ENCODE results near the gene WDR12.
"Not testable (repeated sequence)": the region's sequence is repeated elsewhere in the genome, so short reads cannot be mapped to it uniquely, and the experiment has no call there.

Gene WDR12

GRCh38 chr2:202911512-202912341 lies at the start of gene WDR12, which contains the start of gene CARF:
TSS of gene WDR12 (minus strand) at chr2:202911673. CDS start at chr2:202911476, 197 bp downstream.
TSS of gene CARF (plus strand) at chr2:202912275. CDS start at chr2:202941903, 29,628 bp downstream.
- Mint-ChIP-seq H3K4me3 (peak within 1 kb of the TSS; percentile 100), H3K9me3 (no peaks in the 10 kb centered on the region), H3K27me3 (no peaks in the 10 kb centered on the region), H3K36me3 (ENCODE audit: low read depth) (peaks cover 47% of the 10 kb centered on the region), H3K27ac (peak within 1 kb of the TSS; percentile 97), H3K4me1 (ENCODE audit: low read depth) (peaks cover 36% of the 10 kb centered on the region)
- peak; percentile 90 for DNase-seq

GRCh38 chr2:202960524-202960923 lies 49.1 kb upstream of the WDR12 start:
- H3K27me3 Mint-ChIP-seq, result no peaks in the 10 kb centered on the region
- H3K4me3 Mint-ChIP-seq, result no peak overlapping the region
- H3K27ac Mint-ChIP-seq, result no peak overlapping the region
- no peaks in the 10 kb centered on the region for H3K4me1 Mint-ChIP-seq (ENCODE audit: low read depth)
- H3K36me3 Mint-ChIP-seq (ENCODE audit: low read depth), result peaks cover 32% of the 10 kb centered on the region
- DNase-seq, result no peak
- no peaks in the 10 kb centered on the region for H3K9me3 Mint-ChIP-seq

- no peak overlapping the region for H3K27ac Mint-ChIP-seq
- peaks cover 2% of the 10 kb centered on the region for H3K4me1 Mint-ChIP-seq (ENCODE audit: low read depth)
- no peak overlapping the region for H3K4me3 Mint-ChIP-seq
- DNase-seq, result no peak
- H3K9me3 Mint-ChIP-seq, result peaks cover 19% of the 10 kb centered on the region
- peaks cover 37% of the 10 kb centered on the region for H3K36me3 Mint-ChIP-seq (ENCODE audit: low read depth)
- no peaks in the 10 kb centered on the region for H3K27me3 Mint-ChIP-seq
Measured at GRCh38 chr2:202950592-202950991, 39.1 kb upstream of the WDR12 start.

- Mint-ChIP-seq H3K9me3 (peaks cover 24% of the 10 kb centered on the region), H3K36me3 (ENCODE audit: low read depth) (peaks cover 41% of the 10 kb centered on the region)
- not testable (repeated sequence) for H3K27me3 Mint-ChIP-seq; DNase-seq; H3K4me3 Mint-ChIP-seq; H3K4me1 Mint-ChIP-seq (ENCODE audit: low read depth); H3K27ac Mint-ChIP-seq
Measured at GRCh38 chr2:202949333-202949732, 37.9 kb upstream of the WDR12 start.

GRCh38 chr2:202945497-202945896 lies 34.0 kb upstream of the WDR12 start:
- peaks cover 2% of the 10 kb centered on the region for H3K4me1 Mint-ChIP-seq (ENCODE audit: low read depth)
- peaks cover 50% of the 10 kb centered on the region for H3K36me3 Mint-ChIP-seq (ENCODE audit: low read depth)
- no peak overlapping the region for H3K27ac Mint-ChIP-seq
- no peak for DNase-seq
- H3K4me3 Mint-ChIP-seq, result no peak overlapping the region
- H3K9me3 Mint-ChIP-seq, result peaks cover 24% of the 10 kb centered on the region
- no peaks in the 10 kb centered on the region for H3K27me3 Mint-ChIP-seq

- Mint-ChIP-seq H3K36me3 (ENCODE audit: low read depth) (peaks cover 52% of the 10 kb centered on the region), H3K4me3 (no peak overlapping the region), H3K27ac (no peak overlapping the region), H3K27me3 (no peaks in the 10 kb centered on the region), H3K4me1 (ENCODE audit: low read depth) (no peaks in the 10 kb centered on the region), H3K9me3 (peaks cover 24% of the 10 kb centered on the region)
- no peak for DNase-seq
Measured at GRCh38 chr2:202944816-202945215, 33.3 kb upstream of the WDR12 start.

- no peaks in the 10 kb centered on the region for H3K4me1 Mint-ChIP-seq (ENCODE audit: low read depth)
- DNase-seq, result no peak
- H3K27me3 Mint-ChIP-seq, result no peaks in the 10 kb centered on the region
- H3K36me3 Mint-ChIP-seq (ENCODE audit: low read depth), result peaks cover 52% of the 10 kb centered on the region
- H3K9me3 Mint-ChIP-seq, result peaks cover 24% of the 10 kb centered on the region
- no peak overlapping the region for H3K27ac Mint-ChIP-seq
- no peak overlapping the region for H3K4me3 Mint-ChIP-seq
Measured at GRCh38 chr2:202944408-202944807, 32.9 kb upstream of the WDR12 start.

- Mint-ChIP-seq H3K4me3 (no peak overlapping the region), H3K36me3 (ENCODE audit: low read depth) (peaks cover 53% of the 10 kb centered on the region), H3K27ac (no peak overlapping the region), H3K9me3 (peaks cover 10% of the 10 kb centered on the region), H3K4me1 (ENCODE audit: low read depth) (no peaks in the 10 kb centered on the region), H3K27me3 (no peaks in the 10 kb centered on the region)
- no peak for DNase-seq
Measured at GRCh38 chr2:202941771-202942170, 30.3 kb upstream of the WDR12 start.

GRCh38 chr2:202938960-202939359 lies 27.5 kb upstream of the WDR12 start:
- H3K27ac Mint-ChIP-seq, result no peak overlapping the region
- H3K9me3 Mint-ChIP-seq, result no peaks in the 10 kb centered on the region
- H3K36me3 Mint-ChIP-seq (ENCODE audit: low read depth), result peaks cover 37% of the 10 kb centered on the region
- DNase-seq, result no peak
- H3K4me3 Mint-ChIP-seq, result no peak overlapping the region
- H3K27me3 Mint-ChIP-seq, result no peaks in the 10 kb centered on the region
- no peaks in the 10 kb centered on the region for H3K4me1 Mint-ChIP-seq (ENCODE audit: low read depth)

- no peak overlapping the region for H3K4me3 Mint-ChIP-seq
- no peaks in the 10 kb centered on the region for H3K4me1 Mint-ChIP-seq (ENCODE audit: low read depth)
- peaks cover 29% of the 10 kb centered on the region for H3K36me3 Mint-ChIP-seq (ENCODE audit: low read depth)
- H3K9me3 Mint-ChIP-seq, result no peaks in the 10 kb centered on the region
- no peaks in the 10 kb centered on the region for H3K27me3 Mint-ChIP-seq
- no peak for DNase-seq
- no peak overlapping the region for H3K27ac Mint-ChIP-seq
Measured at GRCh38 chr2:202934456-202934855, 23.0 kb upstream of the WDR12 start.

GRCh38 chr2:202933958-202934357 lies 22.5 kb upstream of the WDR12 start:
- Mint-ChIP-seq H3K4me3 (no peak overlapping the region), H3K36me3 (ENCODE audit: low read depth) (peaks cover 31% of the 10 kb centered on the region), H3K9me3 (no peaks in the 10 kb centered on the region), H3K27me3 (no peaks in the 10 kb centered on the region), H3K27ac (no peak overlapping the region), H3K4me1 (ENCODE audit: low read depth) (no peaks in the 10 kb centered on the region)
- DNase-seq, result no peak

- H3K27ac Mint-ChIP-seq, result no peak overlapping the region
Measured at GRCh38 chr2:202933139-202933510, 21.7 kb upstream of the WDR12 start.

GRCh38 chr2:202932425-202933138 lies 21.1 kb upstream of the WDR12 start:
- DNase-seq, result no peak
- Mint-ChIP-seq H3K27ac (no peak overlapping the region), H3K4me1 (ENCODE audit: low read depth) (no peaks in the 10 kb centered on the region), H3K4me3 (no peak overlapping the region), H3K36me3 (ENCODE audit: low read depth) (peaks cover 36% of the 10 kb centered on the region), H3K27me3 (no peaks in the 10 kb centered on the region), H3K9me3 (no peaks in the 10 kb centered on the region)

More at GRCh38 chr2:202933139-202933510, 21.7 kb upstream of the WDR12 start:
- no peak for DNase-seq
- Mint-ChIP-seq H3K4me3 (no peak overlapping the region), H3K36me3 (ENCODE audit: low read depth) (peaks cover 30% of the 10 kb centered on the region), H3K4me1 (ENCODE audit: low read depth) (no peaks in the 10 kb centered on the region), H3K9me3 (no peaks in the 10 kb centered on the region), H3K27me3 (no peaks in the 10 kb centered on the region)

- H3K4me3 Mint-ChIP-seq, result no peak overlapping the region
Measured at GRCh38 chr2:202918860-202919259, 7.4 kb upstream of the WDR12 start.

More at GRCh38 chr2:202918860-202919259, 7.4 kb upstream of the WDR12 start:
- Mint-ChIP-seq H3K36me3 (ENCODE audit: low read depth) (peaks cover 18% of the 10 kb centered on the region), H3K27ac (no peak overlapping the region), H3K4me1 (ENCODE audit: low read depth) (peaks cover 2% of the 10 kb centered on the region), H3K9me3 (no peaks in the 10 kb centered on the region), H3K27me3 (no peaks in the 10 kb centered on the region)
- no peak for DNase-seq
